Duodenal mucosa (tissue), 2 donors: Measurements from ENCODE around the gene EXO5.
"Not testable (repeated sequence)": the region's sequence is repeated elsewhere in the genome, so short reads cannot be mapped to it uniquely, and the experiment has no call there.

Experiments used
- H3K27ac ChIP-seq: one replicate; pipeline ENCODE4 v1.7.0; 2013; ENCODE audit warnings: low read depth, low read length
- H3K27me3 ChIP-seq, 2 donors: one replicate each; pipeline ENCODE4 v1.7.0; 2013; ENCODE audit warnings: low read length in 2 of 2, control low read depth in 1 of 2; ENCODE audit not compliant: insufficient read depth in 2 of 2, control insufficient read depth in 1 of 2
- H3K36me3 ChIP-seq, 2 donors: one replicate each; pipeline ENCODE4 v1.7.0; 2013; ENCODE audit warnings: low read length in 2 of 2, control low read depth in 1 of 2; ENCODE audit not compliant: insufficient read depth in 2 of 2, control insufficient read depth in 1 of 2
- H3K4me1 ChIP-seq, 2 donors: one replicate each; pipeline ENCODE4 v1.7.0; 2013; ENCODE audit warnings: low read length in 2 of 2, control low read depth in 1 of 2; ENCODE audit not compliant: insufficient read depth in 2 of 2, control insufficient read depth in 1 of 2
- H3K4me3 ChIP-seq, 2 donors: one replicate each; pipeline ENCODE4 v1.7.0; 2013; ENCODE audit warnings: low read length in 2 of 2, low read depth in 1 of 2
- H3K9ac ChIP-seq, 2 donors: one replicate each; pipeline ENCODE4 v1.7.0; 2013; ENCODE audit warnings: low read length in 2 of 2, low read depth in 1 of 2
- H3K9me3 ChIP-seq, 2 donors: one replicate each; pipeline ENCODE4 v1.7.0; 2013; ENCODE audit warnings: low read length in 2 of 2, control low read depth in 1 of 2; ENCODE audit not compliant: control insufficient read depth in 1 of 2

The EXO5 gene

GRCh38 chr1:40502651-40503050 is 5.9 kb upstream of the EXO5 start:
- not testable (repeated sequence) for H3K4me3 ChIP-seq, H3K4me1 ChIP-seq, H3K36me3 ChIP-seq, H3K27ac ChIP-seq, H3K27me3 ChIP-seq, H3K9ac ChIP-seq
- peaks cover 25 to 48% of the 10 kb centered on the region in 2 donors for H3K9me3 ChIP-seq

- no peak overlapping the region for H3K27ac ChIP-seq
- peaks cover 12 to 20% of the 10 kb centered on the region in 2 donors for H3K9me3 ChIP-seq
Observed at GRCh38 chr1:40507973-40508372, 594 bp upstream of the EXO5 start.

GRCh38 chr1:40519517-40519916 is 10.9 kb downstream of the EXO5 start:
- no peaks in the 10 kb centered on the region for H3K4me1 ChIP-seq
- peaks cover 16 to 35% of the 10 kb centered on the region in 2 donors for H3K9me3 ChIP-seq
- H3K36me3 ChIP-seq: peaks cover 5 to 10% of the 10 kb centered on the region in 2 donors
- no peak overlapping the region for H3K27ac ChIP-seq
- no peak overlapping the region for H3K4me3 ChIP-seq
- H3K9ac ChIP-seq: no peak overlapping the region
- no peaks in the 10 kb centered on the region for H3K27me3 ChIP-seq

More at GRCh38 chr1:40507973-40508372, 594 bp upstream of the EXO5 start:
- no peaks in the 10 kb centered on the region for H3K36me3 ChIP-seq
- peak overlapping the region; percentile 53 to 69 for H3K9ac ChIP-seq
- peak overlapping the region; percentile 90 to 92 for H3K4me3 ChIP-seq
- no peaks in the 10 kb centered on the region for H3K27me3 ChIP-seq
- H3K4me1 ChIP-seq: peaks cover 6 to 8% of the 10 kb centered on the region in 2 donors

GRCh38 chr1:40530735-40531380 is 22.3 kb downstream of the EXO5 start:
- peak overlapping the region; percentile 61 to 79 for H3K9ac ChIP-seq
- peak overlapping the region; percentile 77 to 91 for H3K4me3 ChIP-seq
- peaks cover 12 to 17% of the 10 kb centered on the region in 2 donors for H3K4me1 ChIP-seq
- no peaks in the 10 kb centered on the region for H3K9me3 ChIP-seq
- H3K36me3 ChIP-seq: no peaks in the 10 kb centered on the region
- no peaks in the 10 kb centered on the region for H3K27me3 ChIP-seq
- peak overlapping the region; percentile 67 for H3K27ac ChIP-seq

- H3K4me1 ChIP-seq: peaks cover 12 to 17% of the 10 kb centered on the region in 2 donors
- no peaks in the 10 kb centered on the region for H3K27me3 ChIP-seq
- H3K9ac ChIP-seq: peak within 1 kb of the TSS; percentile 61 to 79
- no peaks in the 10 kb centered on the region for H3K36me3 ChIP-seq
- H3K4me3 ChIP-seq: peak within 1 kb of the TSS; percentile 77 to 91
- peak within 1 kb of the TSS; percentile 67 for H3K27ac ChIP-seq
- H3K9me3 ChIP-seq: no peaks in the 10 kb centered on the region
Observed at GRCh38 chr1:40531381-40532061, 23.0 kb downstream of the EXO5 start, which contains the start of gene ZNF684. Gene ZNF684 (plus strand): TSS chr1:40531637. CDS start chr1:40533167, 1,530 bp downstream.

- H3K9me3 ChIP-seq: no peaks in the 10 kb centered on the region
- H3K27ac ChIP-seq: no peak overlapping the region
- H3K36me3 ChIP-seq: no peaks in the 10 kb centered on the region
- peak overlapping the region; percentile 77 to 91 for H3K4me3 ChIP-seq
- no peaks in the 10 kb centered on the region for H3K27me3 ChIP-seq
- H3K9ac ChIP-seq: peak overlapping the region; percentile 61 to 79
- H3K4me1 ChIP-seq: peaks cover 12 to 17% of the 10 kb centered on the region in 2 donors
Observed at GRCh38 chr1:40532062-40532389, 23.5 kb downstream of the EXO5 start.

- Histone ChIP-seq H3K4me3 (no peak overlapping the region), H3K27me3 (no peaks in the 10 kb centered on the region), H3K4me1 (peaks cover 12 to 17% of the 10 kb centered on the region in 2 donors), H3K9ac (no peak overlapping the region), H3K36me3 (no peaks in the 10 kb centered on the region), H3K27ac (no peak overlapping the region), H3K9me3 (no peaks in the 10 kb centered on the region)
Observed at GRCh38 chr1:40532844-40533424, 24.4 kb downstream of the EXO5 start.

- H3K27ac ChIP-seq: no peak overlapping the region
- H3K4me1 ChIP-seq: peaks cover 12 to 17% of the 10 kb centered on the region in 2 donors
- H3K9me3 ChIP-seq: no peaks in the 10 kb centered on the region
- H3K36me3 ChIP-seq: no peaks in the 10 kb centered on the region
- no peak overlapping the region for H3K4me3 ChIP-seq
- H3K27me3 ChIP-seq: no peaks in the 10 kb centered on the region
- no peak overlapping the region for H3K9ac ChIP-seq
Observed at GRCh38 chr1:40534589-40534988, 26.0 kb downstream of the EXO5 start.

- Histone ChIP-seq H3K4me1 (peaks cover 12 to 16% of the 10 kb centered on the region in 2 donors), H3K4me3 (no peak overlapping the region), H3K27me3 (no peaks in the 10 kb centered on the region), H3K9ac (no peak overlapping the region), H3K27ac (no peak overlapping the region), H3K36me3 (peaks cover 0 to 5% of the 10 kb centered on the region in 2 donors), H3K9me3 (no peaks in the 10 kb centered on the region)
Observed at GRCh38 chr1:40535732-40536131, 27.2 kb downstream of the EXO5 start.

- no peak overlapping the region for H3K9ac ChIP-seq
- H3K4me3 ChIP-seq: no peak overlapping the region
- H3K36me3 ChIP-seq: peaks cover under 1 to 23% of the 10 kb centered on the region in 2 donors
- no peaks in the 10 kb centered on the region for H3K4me1 ChIP-seq
- no peak overlapping the region for H3K27ac ChIP-seq
- H3K9me3 ChIP-seq: no peaks in the 10 kb centered on the region
- H3K27me3 ChIP-seq: no peaks in the 10 kb centered on the region
Observed at GRCh38 chr1:40539338-40539737, 30.8 kb downstream of the EXO5 start.
